ENCODE data around the gene MAST4. TPM values are rescaled to one million over a fixed set of nuclear protein-coding genes. Genes with fewer than 3 reads are reported as not detected.

The MAST4 gene
- total and polyA plus RNA-seq, 2 of the 4 experiments (the other 2 are of a cell fraction): 4.8 to 6.8 TPM

DNA sequence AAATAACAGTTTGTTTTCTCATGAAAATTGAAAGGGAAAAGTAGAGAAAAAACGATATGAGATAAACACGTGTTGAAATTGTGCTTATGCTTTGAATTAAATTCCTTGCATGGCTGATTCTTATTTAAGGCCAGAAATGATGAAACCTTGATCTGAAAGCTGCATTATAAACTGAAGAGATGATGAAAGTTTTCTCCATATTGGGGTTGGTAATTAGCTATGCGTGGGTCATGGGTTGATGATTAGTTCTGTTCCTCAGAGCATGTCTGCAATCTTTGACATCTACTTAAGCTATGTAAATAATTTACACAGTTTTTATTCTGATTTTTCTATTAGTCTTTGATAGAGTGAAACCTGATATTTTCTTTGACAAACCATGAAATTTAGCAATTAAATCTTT is 336.3 kb downstream of the MAST4 start:
- H4K91ac ChIP-seq (ENCODE audit: insufficient read depth, low read depth, low read length): no peak overlapping the region
- H2BK20ac ChIP-seq (ENCODE audit: low read depth, low read length): no peak overlapping the region
- no peak overlapping the region for H3K4me3 ChIP-seq (ENCODE audit: insufficient read depth, low read depth, low read length)
- H2AK5ac ChIP-seq (ENCODE audit: low read depth, low read length): no peak overlapping the region
- H3K27me3 ChIP-seq (ENCODE audit: control insufficient read depth, insufficient read depth, low read length): no peaks in the 10 kb centered on the region
- in situ Hi-C loops (cut with MboI; ENCODE audit: low sequenced_read_pairs) (no loop called here), intact Hi-C loops (cut with micrococcal nuclease) (no loop called here), dilution Hi-C loops (cut with HindIII; ENCODE audit: low sequenced_read_pairs, unreplicated experiment) (no loop called here)
- no peaks in the 10 kb centered on the region for H3K36me3 ChIP-seq (ENCODE audit: control insufficient read depth, insufficient read depth, low read length)
- no peak overlapping the region for H3K14ac ChIP-seq (replicated peaks; ENCODE audit: low read depth, low read length)
- no peak overlapping the region for H3K18ac ChIP-seq (ENCODE audit: low read depth, low read length)
- ATAC-seq (ENCODE audit: low read depth) (no peak; the same call in 1 of the 2 replicates), DNase-seq (no peak)
- no peak overlapping the region for H3K4ac ChIP-seq (ENCODE audit: low read depth, low read length)
- H4K8ac ChIP-seq (ENCODE audit: low read depth in 2 of 2, low read length in 2 of 2): no peak overlapping the region
- H3K79me1 ChIP-seq (ENCODE audit: low read depth in 1 of 2, low read length in 2 of 2): no peaks in the 10 kb centered on the region
- H3K9ac ChIP-seq (ENCODE audit: low read depth, low read length): no peak overlapping the region
- no peak overlapping the region for H2BK15ac ChIP-seq (ENCODE audit: low read depth, low read length)
- ChIA-PET CTCF (interaction anchor here (0.5 to 1.4 kb wide), 2 partner anchors 15 to 113 kb away, joined by 4 read pairs; no protein-coding TSS in a partner anchor), POLR2A (ENCODE audit: unreplicated experiment) (no interaction called here)
- H3K27ac ChIP-seq (ENCODE audit: insufficient read depth, low read length): no peak overlapping the region
- TF ChIP-seq, protein P1, sequence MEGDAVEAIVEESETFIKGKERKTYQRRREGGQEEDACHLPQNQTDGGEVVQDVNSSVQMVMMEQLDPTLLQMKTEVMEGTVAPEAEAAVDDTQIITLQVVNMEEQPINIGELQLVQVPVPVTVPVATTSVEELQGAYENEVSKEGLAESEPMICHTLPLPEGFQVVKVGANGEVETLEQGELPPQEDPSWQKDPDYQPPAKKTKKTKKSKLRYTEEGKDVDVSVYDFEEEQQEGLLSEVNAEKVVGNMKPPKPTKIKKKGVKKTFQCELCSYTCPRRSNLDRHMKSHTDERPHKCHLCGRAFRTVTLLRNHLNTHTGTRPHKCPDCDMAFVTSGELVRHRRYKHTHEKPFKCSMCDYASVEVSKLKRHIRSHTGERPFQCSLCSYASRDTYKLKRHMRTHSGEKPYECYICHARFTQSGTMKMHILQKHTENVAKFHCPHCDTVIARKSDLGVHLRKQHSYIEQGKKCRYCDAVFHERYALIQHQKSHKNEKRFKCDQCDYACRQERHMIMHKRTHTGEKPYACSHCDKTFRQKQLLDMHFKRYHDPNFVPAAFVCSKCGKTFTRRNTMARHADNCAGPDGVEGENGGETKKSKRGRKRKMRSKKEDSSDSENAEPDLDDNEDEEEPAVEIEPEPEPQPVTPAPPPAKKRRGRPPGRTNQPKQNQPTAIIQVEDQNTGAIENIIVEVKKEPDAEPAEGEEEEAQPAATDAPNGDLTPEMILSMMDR (conservative IDR thresholded peaks at IDR 0.05; ENCODE audit: low read depth, low read length): no peak
- no peak for TF ChIP-seq MAZ (IDR thresholded peaks at IDR 0.05; ENCODE audit: borderline replicate concordance, low read depth, low read length)
- no peak for TF ChIP-seq RCOR1 (IDR thresholded peaks at IDR 0.05; ENCODE audit: insufficient replicate concordance, low read length)
- TF ChIP-seq RAD21 (IDR thresholded peaks at IDR 0.05; ENCODE audit: low read length): no peak
- TF ChIP-seq SMC3 (IDR thresholded peaks at IDR 0.05; ENCODE audit: low read depth, low read length): no peak
- TF ChIP-seq CEBPB (IDR thresholded peaks at IDR 0.05; ENCODE audit: low read depth, low read length): no peak
- no peak for TF ChIP-seq POLR2A (IDR thresholded peaks at IDR 0.05; ENCODE audit: low read depth, low read length)
- no peak for TF ChIP-seq MXI1 (IDR thresholded peaks at IDR 0.05; ENCODE audit: borderline replicate concordance, low read depth, low read length)
- no peak overlapping the region for H3K4me2 ChIP-seq (ENCODE audit: low read depth, low read length)
- H3K4me1 ChIP-seq (ENCODE audit: control insufficient read depth, insufficient read depth, low read length): no peaks in the 10 kb centered on the region
- H4K20me1 ChIP-seq (ENCODE audit: insufficient read depth, low read length): no peaks in the 10 kb centered on the region
- H3K9me3 ChIP-seq (ENCODE audit: control insufficient read depth, insufficient read depth, low read length): no peaks in the 10 kb centered on the region
- H2BK5ac ChIP-seq (ENCODE audit: low read depth, low read length, poor library complexity, severe bottlenecking): no peak overlapping the region
- no peak overlapping the region for H3K56ac ChIP-seq (ENCODE audit: extremely low read depth, insufficient read depth, low read length)
- no TSS peak for BruUV-seq (replicated peaks)
- H3K23ac ChIP-seq (ENCODE audit: low read depth, low read length): no peak overlapping the region
- H2BK120ac ChIP-seq (ENCODE audit: low read depth, low read length): no peak overlapping the region
- H4K5ac ChIP-seq (ENCODE audit: low read depth, low read length): no peak overlapping the region
- H2AFZ ChIP-seq (replicated peaks; ENCODE audit: low read length, poor library complexity): no peak overlapping the region
- H3K9me1 ChIP-seq (ENCODE audit: insufficient read depth, low read length): no peaks in the 10 kb centered on the region
- no peak overlapping the region for H2AK9ac ChIP-seq (replicated peaks; ENCODE audit: low read depth, low read length, poor library complexity)
- WGBS, 2 experiments (ENCODE audit: extremely low coverage in 2 of 2, insufficient read length in 1 of 2): 100% methylated on average over 2 of the region's 3 CpGs; no CpG with 5 or more reads in 1 of the 2 experiments

Data from IMR-90 (cell line).